Testis (tissue), 3 donors: ENCODE measurements around the gene ABHD17B. TPM values are rescaled to one million over a fixed set of nuclear protein-coding genes. Genes with fewer than 3 reads are reported as not detected.

Source experiments
- DNase-seq: peaks from one replicate; pipeline ENCODE4 v3.0.0-alpha.2; 2019
- H3K27ac ChIP-seq, 2 donors: fragments of 200-600 bp; sonication (generic); one replicate each; pipeline ENCODE4 v1.5.1; 2019
- H3K27me3 ChIP-seq: fragments of 200-600 bp; sonication (generic); one replicate; pipeline ENCODE4 v1.5.1; 2019
- H3K36me3 ChIP-seq: fragments of 200-600 bp; sonication (generic); one replicate; pipeline ENCODE4 v1.5.1; 2017; ENCODE audit warnings: low read depth; ENCODE audit errors: missing control alignments
- H3K4me1 ChIP-seq: fragments of 200-600 bp; sonication (generic); one replicate; pipeline ENCODE4 v1.5.1; 2019
- H3K4me3 ChIP-seq, 2 donors: fragments of 200-600 bp; sonication (generic); one replicate each; pipeline ENCODE4 v1.5.1; 2017 to 2019
- H3K9me3 ChIP-seq: fragments of 200-600 bp; sonication (generic); one replicate; pipeline ENCODE4 v1.5.1; 2017
- CTCF ChIP-seq, 3 experiments: fragments of 450-650 bp in 2 of 3; fragments of 200-600 bp in 1 of 3; sonication (generic) in 1 of 3; IDR thresholded peaks; one replicate each; pipeline ENCODE4 v1.5.1; 2016 to 2019; ENCODE audit warnings: antibody characterized with exemption in 3 of 3, mild to moderate bottlenecking in 2 of 3, moderate library complexity in 1 of 3
- POLR2A ChIP-seq: fragments of 450-650 bp; IDR thresholded peaks from one replicate; pipeline ENCODE4 v1.6.1; 2017; ENCODE audit warnings: antibody characterized with exemption, mild to moderate bottlenecking, moderate library complexity
- WGBS, 2 donors: methylation state at CpG; one replicate each; pipeline ENCODE4 v1.1.5; 2018; 5-methylcytosine and 5-hydroxymethylcytosine counted together
- intact Hi-C: fragments of 100-400 bp; cut with DNase I; formaldehyde crosslinking; loops from one replicate; pipeline ENCODE4 v1.15.1; 2023; ENCODE audit warnings: low total_unique reads
- polyA plus RNA-seq: library from polyadenylated mRNA; stranded (reverse); fragments of 350-450 nt; fragmentation: Illumina TruSeq; extraction: RNeasy Lipid Tissue Mini Kit (QIAGEN cat#74804); gene quantifications from one replicate; pipeline ENCODE4 v1.2.3, GENCODE V29; 2014; ENCODE audit warnings: low read depth, low replicate concordance; ENCODE audit not compliant: insufficient read depth
- total RNA-seq, 2 donors: library from RNA; depleted of rRNA; stranded (reverse); fragments of >200 nt; gene quantifications; one replicate each; pipeline ENCODE4 v1.2.3, GENCODE V29; 2016

ABHD17B gene
- total and polyA plus RNA-seq, 3 donors from 2014 or later = 31.3 to 42.2 (median 41.3) TPM

- DNase-seq = no peak
- no peaks in the 10 kb centered on the region for H3K36me3 ChIP-seq
- H3K27me3 ChIP-seq = no peaks in the 10 kb centered on the region
- no peaks in the 10 kb centered on the region for H3K9me3 ChIP-seq
- H3K4me1 ChIP-seq = no peaks in the 10 kb centered on the region
- intact Hi-C loops = no loop called here
- H3K27ac ChIP-seq = no peak overlapping the region
- no peak overlapping the region for H3K4me3 ChIP-seq
- TF ChIP-seq CTCF (IDR thresholded peaks at IDR 0.05) (no peak), POLR2A (no peak)
These were observed 27.0 kb downstream of the ABHD17B start for GRCh38 chr9:71884005-71884404.

GRCh38 chr9:71879644-71880174 is 31.3 kb downstream of the ABHD17B start:
- intact Hi-C loops = no loop called here
- no peak overlapping the region for H3K4me3 ChIP-seq
- no peaks in the 10 kb centered on the region for H3K4me1 ChIP-seq
- no peak for TF ChIP-seq CTCF (IDR thresholded peaks at IDR 0.05)
- no peak for TF ChIP-seq POLR2A
- no peaks in the 10 kb centered on the region for H3K9me3 ChIP-seq
- no peaks in the 10 kb centered on the region for H3K36me3 ChIP-seq
- 67 to 76% methylated on average over 2 of the region's 2 CpGs for WGBS, 2 donors
- no peaks in the 10 kb centered on the region for H3K27me3 ChIP-seq
- DNase-seq = no peak
- peak overlapping the region in 1 of 2 donors; percentile 5 for H3K27ac ChIP-seq

- Histone ChIP-seq H3K27ac (peak overlapping the region in 1 of 2 donors; percentile 2), H3K4me1 (no peaks in the 10 kb centered on the region), H3K27me3 (no peaks in the 10 kb centered on the region), H3K9me3 (no peaks in the 10 kb centered on the region), H3K4me3 (no peak overlapping the region), H3K36me3 (no peaks in the 10 kb centered on the region)
- TF ChIP-seq CTCF (IDR thresholded peaks at IDR 0.05) (no peak), POLR2A (no peak)
- peak; percentile 37 for DNase-seq
- 79 to 86% methylated on average over 4 of the region's 4 CpGs for WGBS, 2 donors
- intact Hi-C loops = no loop called here
These were observed 32.4 kb downstream of the ABHD17B start for GRCh38 chr9:71878327-71879274.

GRCh38 chr9:71876829-71877228 is 34.2 kb downstream of the ABHD17B start:
- H3K4me3 ChIP-seq = no peak overlapping the region
- H3K4me1 ChIP-seq = no peaks in the 10 kb centered on the region
- H3K27me3 ChIP-seq = no peaks in the 10 kb centered on the region
- no peaks in the 10 kb centered on the region for H3K36me3 ChIP-seq
- intact Hi-C loops = no loop called here
- H3K27ac ChIP-seq = no peak overlapping the region
- H3K9me3 ChIP-seq = no peaks in the 10 kb centered on the region
- DNase-seq = no peak
- TF ChIP-seq CTCF (IDR thresholded peaks at IDR 0.05) (no peak), POLR2A (no peak)
